OCI-LY1 (cell line): ENCODE data around the gene DDX10.
"Not testable (repeated sequence)": the region's sequence is repeated elsewhere in the genome, so short reads cannot be mapped to it uniquely, and the experiment has no call there.

ENCODE experiments used
- H2AFZ ChIP-seq: fragments of 200-600 bp; sonication (generic), shearing (Covaris generic); 2 replicates; pipeline ENCODE4 v1.6.0; 2014; ENCODE audit warnings: antibody characterized with exemption, mild to moderate bottlenecking, low read length
- H3F3A ChIP-seq: fragments of 200-600 bp; sonication (generic), shearing (Covaris generic); 2 replicates; pipeline ENCODE4 v1.6.0; 2014; ENCODE audit warnings: mild to moderate bottlenecking, antibody characterized with exemption, low read length, moderate library complexity; ENCODE audit not compliant: insufficient read depth
- H3K27ac ChIP-seq: fragments of 200-600 bp; sonication (generic); 2 replicates; pipeline ENCODE4 v1.5.1; 2014; ENCODE audit warnings: low read length, mixed run types, mild to moderate bottlenecking, low read depth; ENCODE audit not compliant: poor library complexity, severe bottlenecking
- H3K27me3 ChIP-seq: fragments of 200-600 bp; sonication (generic); 2 replicates; pipeline ENCODE4 v1.6.0; 2014; ENCODE audit warnings: antibody characterized with exemption, mild to moderate bottlenecking, low read length, moderate library complexity; ENCODE audit not compliant: insufficient read depth
- H3K36me3 ChIP-seq: fragments of 200-600 bp; sonication (generic); 2 replicates; pipeline ENCODE4 v1.6.1; 2014; ENCODE audit warnings: mild to moderate bottlenecking, antibody characterized with exemption, low read length, moderate library complexity, mixed read lengths; ENCODE audit not compliant: insufficient read depth
- H3K4me1 ChIP-seq: fragments of 200-600 bp; sonication (generic); 2 replicates; pipeline ENCODE4 v1.5.1; 2014; ENCODE audit warnings: mild to moderate bottlenecking, low read length, moderate library complexity; ENCODE audit not compliant: insufficient read depth, severe bottlenecking
- H3K4me2 ChIP-seq: fragments of 200-600 bp; sonication (generic), shearing (Covaris generic); 2 replicates; pipeline ENCODE4 v1.6.1; 2014; ENCODE audit warnings: low read length
- H3K4me3 ChIP-seq: fragments of 200-600 bp; sonication (generic); 2 replicates; pipeline ENCODE4 v1.5.1; 2014; ENCODE audit warnings: low read length, low read depth, mild to moderate bottlenecking, mixed read lengths; ENCODE audit not compliant: poor library complexity, severe bottlenecking
- H3K79me2 ChIP-seq: fragments of 200-600 bp; shearing (Covaris generic); 2 replicates; pipeline ENCODE4 v1.6.1; 2016; ENCODE audit warnings: mixed run types, low read length, mixed read lengths; ENCODE audit not compliant: insufficient read depth
- H3K9ac ChIP-seq: fragments of 200-600 bp; sonication (generic), shearing (Covaris generic); 2 replicates; pipeline ENCODE4 v1.6.1; 2014; ENCODE audit warnings: mild to moderate bottlenecking, low read length, mixed read lengths
- H3K9me2 ChIP-seq: fragments of 200-600 bp; sonication (generic), shearing (Covaris generic); 2 replicates; pipeline ENCODE4 v1.6.1; 2014; ENCODE audit warnings: low read depth, mild to moderate bottlenecking, low read length, mixed read lengths
- H3K9me3 ChIP-seq: fragments of 200-600 bp; shearing (Covaris generic); 2 replicates; pipeline ENCODE4 v1.6.1; 2014; ENCODE audit warnings: low read length, mixed read lengths
- H4K20me1 ChIP-seq: fragments of 200-600 bp; sonication (generic), shearing (Covaris generic); 2 replicates; pipeline ENCODE4 v1.6.0; 2016; ENCODE audit warnings: mild to moderate bottlenecking, low read length; ENCODE audit not compliant: insufficient read depth
- CTCF ChIP-seq: fragments of 200-600 bp; sonication (generic), shearing (Covaris generic); IDR thresholded peaks from 2 replicates; pipeline ENCODE4 v1.5.1; 2017; ENCODE audit warnings: mild to moderate bottlenecking, antibody characterized with exemption, low read length, moderate library complexity, mixed read lengths
- EZH2 ChIP-seq: fragments of 200-600 bp; sonication (generic), shearing (Covaris generic); IDR thresholded peaks from 2 replicates; pipeline ENCODE4 v1.8.0; 2017; ENCODE audit warnings: borderline replicate concordance, mixed run types, mild to moderate bottlenecking, antibody characterized with exemption, low read length, moderate library complexity, mixed read lengths

The DDX10 gene

GRCh38 chr11:108734283-108734682 is 69.4 kb downstream of the DDX10 start:
- Histone ChIP-seq H3K36me3 (peaks cover 46% of the 10 kb centered on the region), H3K4me3 (no peak overlapping the region), H3K27ac (no peak overlapping the region), H4K20me1 (no peaks in the 10 kb centered on the region), H3K79me2 (peaks cover 27% of the 10 kb centered on the region; the same call in 1 of the 2 replicates), H3K9me2 (no peaks in the 10 kb centered on the region), H3K9me3 (no peaks in the 10 kb centered on the region), H3K4me2 (no peak overlapping the region), H3K9ac (no peak overlapping the region), H2AFZ (no peak overlapping the region), H3K27me3 (no peaks in the 10 kb centered on the region), H3K4me1 (peaks cover 22% of the 10 kb centered on the region), H3F3A (no peaks in the 10 kb centered on the region)
- TF ChIP-seq EZH2 (no peak), CTCF (no peak)

- H3K27ac ChIP-seq: no peak overlapping the region
- H2AFZ ChIP-seq: no peak overlapping the region
- H3K9ac ChIP-seq: no peak overlapping the region
- peaks cover 34% of the 10 kb centered on the region; the same call in 1 of the 2 replicates for H3K79me2 ChIP-seq
- H3K4me1 ChIP-seq: peaks cover 22% of the 10 kb centered on the region
- H3F3A ChIP-seq: no peaks in the 10 kb centered on the region
- TF ChIP-seq CTCF (peak; percentile 74), EZH2 (no peak)
- H3K27me3 ChIP-seq: no peaks in the 10 kb centered on the region
- H3K9me3 ChIP-seq: no peaks in the 10 kb centered on the region
- H3K4me2 ChIP-seq: no peak overlapping the region
- no peaks in the 10 kb centered on the region for H3K9me2 ChIP-seq
- H3K4me3 ChIP-seq: no peak overlapping the region
- H4K20me1 ChIP-seq: no peaks in the 10 kb centered on the region
- peaks cover 46% of the 10 kb centered on the region for H3K36me3 ChIP-seq
These were observed 70.2 kb downstream of the DDX10 start for GRCh38 chr11:108734956-108735559.

GRCh38 chr11:108740132-108740531 is 75.3 kb downstream of the DDX10 start:
- not testable (repeated sequence) for H3F3A ChIP-seq, H4K20me1 ChIP-seq, H2AFZ ChIP-seq, H3K4me2 ChIP-seq, H3K27ac ChIP-seq, H3K27me3 ChIP-seq, H3K9me2 ChIP-seq, H3K9ac ChIP-seq, H3K4me3 ChIP-seq, H3K4me1 ChIP-seq
- peaks cover 51% of the 10 kb centered on the region for H3K36me3 ChIP-seq
- H3K79me2 ChIP-seq: peaks cover 44% of the 10 kb centered on the region
- H3K9me3 ChIP-seq: peaks cover 12% of the 10 kb centered on the region

GRCh38 chr11:108743851-108744250 is 79.0 kb downstream of the DDX10 start:
- no peak overlapping the region for H2AFZ ChIP-seq
- H3K9ac ChIP-seq: no peak overlapping the region
- TF ChIP-seq CTCF (no peak), EZH2 (no peak)
- H3K4me3 ChIP-seq: no peak overlapping the region
- H3K79me2 ChIP-seq: peaks cover 26% of the 10 kb centered on the region
- H3K4me2 ChIP-seq: no peak overlapping the region
- peaks cover 41% of the 10 kb centered on the region for H3K36me3 ChIP-seq
- peaks cover 12% of the 10 kb centered on the region for H3K9me3 ChIP-seq
- no peaks in the 10 kb centered on the region for H4K20me1 ChIP-seq
- H3K27me3 ChIP-seq: no peaks in the 10 kb centered on the region
- H3K9me2 ChIP-seq: no peaks in the 10 kb centered on the region
- H3K4me1 ChIP-seq: no peaks in the 10 kb centered on the region
- H3K27ac ChIP-seq: no peak overlapping the region
- no peaks in the 10 kb centered on the region for H3F3A ChIP-seq
